AG09319 (cell line): ENCODE measurements around the gene RBM4.
A peak's percentile ranks its signal among the peaks of the same experiment; 100 is the strongest.

Experiments
- DNase-seq: peaks from one replicate; pipeline ENCODE4 v3.0.0-alpha.2; 2010; ENCODE audit warnings: low read depth; ENCODE audit errors: extremely low read depth
- CTCF ChIP-seq: IDR thresholded peaks from 2 replicates; pipeline ENCODE4 v1.5.1; 2011; ENCODE audit warnings: low read depth, mild to moderate bottlenecking, inconsistent platforms, low read length, moderate library complexity

Gene RBM4

GRCh38 chr11:66677599-66678375 is 39.3 kb downstream of the RBM4 start, which contains the start of gene RBM4B:
RBM4B (minus strand) TSS chr11:66677887; CDS start chr11:66677079, 808 bp downstream.
- no peak for TF ChIP-seq CTCF
- peak; percentile 84 for DNase-seq

- no peak for TF ChIP-seq CTCF
- DNase-seq = no peak
These were observed 42.6 kb downstream of the RBM4 start for GRCh38 chr11:66680966-66681645.

GRCh38 chr11:66683877-66684276 is 45.4 kb downstream of the RBM4 start:
- no peak for DNase-seq
- TF ChIP-seq CTCF = no peak

- TF ChIP-seq CTCF = no peak
- no peak for DNase-seq
These were observed 46.1 kb downstream of the RBM4 start for GRCh38 chr11:66684635-66685034.

GRCh38 chr11:66685276-66686099 is 47.0 kb downstream of the RBM4 start:
- TF ChIP-seq CTCF = no peak
- DNase-seq = no peak

GRCh38 chr11:66686100-66686785 is 47.7 kb downstream of the RBM4 start:
- TF ChIP-seq CTCF = no peak
- DNase-seq = no peak
